HG03108 (cell line): ENCODE results near the gene STMN1.
A peak's percentile ranks its signal among the peaks of the same experiment; 100 is the strongest.

Experiments used
- ATAC-seq: cut with Tn5 transposase; IDR thresholded peaks from one replicate; pipeline ENCODE4 v1.9.1; 2021; ENCODE audit warnings: moderate library complexity; ENCODE audit not compliant: unreplicated experiment

Gene STMN1

DNA sequence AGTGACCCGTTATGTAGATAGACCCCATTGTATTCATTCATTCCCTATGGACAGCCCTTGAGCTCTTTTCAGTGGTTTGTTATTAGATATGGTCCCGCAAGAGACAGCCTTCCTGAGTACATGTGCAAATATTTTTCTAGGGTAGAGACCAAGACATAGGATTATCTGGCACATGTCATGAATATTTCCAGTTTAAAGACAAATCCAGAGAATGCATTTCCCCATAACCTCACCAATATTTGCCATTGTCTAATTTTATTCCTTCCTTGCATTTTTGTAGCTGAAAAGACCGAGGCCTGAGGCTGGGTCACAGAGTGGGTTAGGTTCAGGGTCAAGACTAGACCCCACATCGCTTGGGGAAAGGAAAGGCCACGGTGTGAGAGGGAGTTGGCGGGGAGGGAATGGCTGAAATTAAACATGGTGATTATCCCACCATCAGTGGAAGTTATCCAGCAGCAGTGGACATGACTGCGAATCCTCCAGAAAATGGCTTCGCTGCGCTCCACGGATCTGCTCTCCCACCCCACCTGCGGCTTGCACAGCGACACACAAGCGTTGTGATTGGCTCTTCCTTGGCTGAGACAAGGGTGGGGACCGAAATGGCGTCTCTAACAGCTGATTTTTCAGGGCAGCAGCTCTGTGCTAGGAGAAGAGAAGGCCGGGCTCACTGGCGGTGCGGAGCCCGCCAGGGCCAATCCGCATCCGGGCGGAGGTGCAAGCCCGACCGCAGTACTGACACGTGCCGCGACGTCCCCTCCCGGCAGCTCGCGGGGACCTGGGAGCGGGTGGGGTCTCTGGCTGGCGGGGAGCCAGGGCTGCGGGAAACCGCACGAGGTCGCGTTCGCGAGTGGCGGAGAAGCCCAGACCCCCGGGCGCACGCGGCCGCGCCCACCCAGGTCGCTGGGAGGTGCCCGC is 16.1 kb upstream of the STMN1 start:
- ATAC-seq = no peak

GRCh38 chr1:25918615-25919014 is 12.4 kb upstream of the STMN1 start:
- no peak for ATAC-seq

- no peak for ATAC-seq
These were observed 11.8 kb upstream of the STMN1 start for GRCh38 chr1:25917996-25918395.

GRCh38 chr1:25916460-25916859 is 10.2 kb upstream of the STMN1 start:
- no peak for ATAC-seq

GRCh38 chr1:25914074-25914995 is 8.1 kb upstream of the STMN1 start:
- ATAC-seq = no peak

DNA sequence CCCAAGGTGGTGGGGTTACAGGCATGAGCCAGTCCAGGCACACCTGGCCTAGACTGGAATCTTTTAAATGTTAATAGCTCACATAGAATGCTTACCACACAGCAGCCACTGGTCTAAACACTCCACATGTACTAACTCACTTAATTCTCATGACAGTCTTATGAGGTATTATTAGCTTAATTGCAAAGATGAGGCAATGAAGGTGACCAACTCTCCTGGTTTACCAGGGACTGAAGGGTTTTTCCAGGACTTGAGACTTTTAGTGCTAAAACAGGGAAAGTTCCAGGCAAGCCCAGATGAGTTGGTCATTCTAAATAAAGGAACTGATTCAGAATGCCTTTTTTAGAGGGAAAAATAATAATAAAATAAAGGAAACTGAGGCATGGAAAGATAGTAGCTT is 7.0 kb upstream of the STMN1 start:
- no peak for ATAC-seq

DNA sequence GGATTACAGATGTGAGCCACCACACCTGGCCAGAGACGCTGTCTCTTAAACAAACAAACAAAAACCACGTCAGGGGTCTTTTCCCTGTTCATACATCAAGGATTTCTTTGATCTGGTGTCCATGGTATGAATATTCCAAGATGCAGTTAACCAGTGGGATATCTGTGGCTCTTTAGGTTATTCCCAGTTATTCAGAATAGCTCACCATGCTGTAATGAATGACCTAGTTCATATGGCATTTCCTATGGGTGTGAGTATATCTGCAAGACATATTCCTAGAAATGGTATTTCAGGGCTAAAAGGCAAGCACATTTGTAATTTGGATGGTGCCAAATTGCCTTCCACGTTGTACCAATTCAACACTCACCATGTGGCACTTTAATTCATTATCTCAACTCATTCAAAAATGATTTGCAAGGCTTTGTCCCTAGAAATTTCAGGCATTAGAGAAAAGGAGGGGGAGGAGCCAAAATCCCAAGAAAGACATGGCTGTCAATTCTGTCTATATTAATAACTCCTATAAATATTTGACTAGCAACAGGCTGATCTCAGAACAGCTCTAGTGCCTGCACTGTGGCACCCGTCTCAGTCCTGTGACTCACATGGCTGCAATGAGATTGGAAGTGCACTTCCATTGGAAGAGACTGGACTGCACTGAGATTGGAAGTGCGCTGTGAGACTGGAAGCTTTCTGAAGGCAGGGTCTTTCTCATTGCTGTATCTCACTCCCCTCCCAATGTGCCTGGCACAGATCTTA is 6.0 kb upstream of the STMN1 start:
- ATAC-seq = no peak

GRCh38 chr1:25911162-25911561 is 4.9 kb upstream of the STMN1 start:
- no peak for ATAC-seq

DNA sequence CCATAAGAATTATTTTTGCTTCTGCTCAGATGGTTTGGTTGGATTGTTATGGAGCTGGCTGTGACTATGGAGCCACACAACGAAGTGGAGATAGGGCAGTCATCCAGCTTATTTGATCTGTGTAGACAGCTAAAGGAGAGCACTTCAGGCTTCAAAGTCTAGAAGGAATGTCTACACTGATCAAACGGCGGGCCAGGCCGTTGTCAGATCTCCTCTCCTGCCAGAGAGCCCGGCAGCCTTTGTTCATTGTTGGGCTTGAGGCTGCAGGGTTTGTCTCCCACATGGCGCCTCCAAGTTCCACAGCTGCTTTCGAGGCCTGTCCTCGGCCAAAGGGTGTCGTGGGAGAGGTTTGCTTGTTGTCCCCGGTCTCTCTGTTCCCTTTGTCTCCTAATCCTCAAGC is 2.8 kb upstream of the STMN1 start:
- no peak for ATAC-seq

DNA sequence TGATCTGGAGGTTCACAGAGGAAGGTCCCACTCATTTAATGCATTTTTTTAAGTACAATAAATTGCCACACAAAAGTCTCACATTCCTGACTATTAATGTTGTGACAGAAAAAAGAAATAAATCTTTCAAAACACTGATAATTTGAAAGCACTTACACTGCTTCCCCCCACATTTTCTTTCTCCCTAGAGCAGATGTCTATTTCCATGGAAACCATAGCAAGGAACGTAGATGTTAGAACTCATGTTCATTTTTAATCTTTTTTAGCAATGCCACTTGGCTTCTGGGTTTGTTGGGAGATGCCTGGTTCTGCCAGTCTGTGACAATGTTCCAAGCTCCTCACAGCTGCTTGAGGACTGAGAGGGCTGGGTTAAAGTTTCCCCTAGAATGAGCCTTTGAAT is 1.9 kb upstream of the STMN1 start:
- no peak for ATAC-seq

DNA sequence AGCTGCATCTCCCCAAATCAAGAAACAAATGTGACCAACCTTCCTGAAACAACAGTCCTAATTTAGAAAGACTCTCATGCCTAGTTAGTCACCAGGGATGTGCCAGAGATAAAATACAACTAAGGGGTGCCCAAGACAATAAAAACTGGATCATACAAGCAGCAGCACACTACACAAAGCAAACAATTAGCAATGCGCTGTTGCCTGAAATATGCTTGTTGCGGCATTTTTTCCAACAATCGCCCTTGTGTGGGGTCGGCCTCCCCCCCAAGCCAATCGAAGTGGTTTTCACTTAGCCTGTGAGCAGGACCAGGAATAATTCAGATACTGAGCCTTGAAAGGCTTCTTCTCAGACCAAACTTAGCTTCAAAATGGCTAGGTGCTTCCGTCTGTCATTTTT is 1.4 kb upstream of the STMN1 start:
- ATAC-seq = no peak

- ATAC-seq = no peak
These were observed 553 bp upstream of the STMN1 start for GRCh38 chr1:25906644-25907300.

DNA sequence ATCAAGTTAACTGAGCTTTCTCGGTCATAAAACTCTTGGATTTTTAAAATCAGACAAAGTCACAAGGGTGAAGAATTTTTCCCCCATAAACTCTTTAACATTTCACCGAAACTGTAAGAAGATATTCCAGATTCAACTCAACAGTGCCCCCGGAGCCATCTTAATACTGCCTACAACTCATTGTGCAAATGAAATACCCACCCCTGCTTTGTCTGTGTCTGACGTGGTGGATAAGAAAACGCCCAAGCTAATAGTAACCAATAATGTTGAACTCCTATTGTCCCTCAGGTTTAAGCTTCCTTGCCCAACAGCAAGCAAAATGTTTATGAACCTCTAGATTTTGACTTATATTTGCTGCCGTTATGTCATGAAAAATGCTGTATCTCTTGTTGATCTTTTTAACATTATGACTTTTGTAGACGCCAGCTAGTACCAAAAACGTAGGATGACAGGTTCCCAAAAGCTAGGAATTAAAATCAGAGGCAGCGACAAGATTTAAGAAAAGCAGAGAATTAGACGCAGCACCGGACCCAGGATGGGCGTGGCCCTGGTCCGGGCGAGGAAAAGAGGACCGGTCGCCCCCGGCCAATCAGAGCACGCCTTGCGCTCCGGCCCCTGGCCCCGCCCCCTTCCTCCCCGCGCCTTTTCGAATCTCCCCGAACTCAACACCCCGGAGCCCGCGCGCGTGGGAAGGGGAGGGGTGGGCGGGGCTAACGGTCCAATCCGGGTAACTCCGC is 1.1 kb downstream of the STMN1 start:
- ATAC-seq = peak; percentile 65

- ATAC-seq = no peak
These were observed 2.2 kb downstream of the STMN1 start for GRCh38 chr1:25903986-25904385.

- no peak for ATAC-seq
These were observed 3.8 kb downstream of the STMN1 start for GRCh38 chr1:25902462-25902861.

DNA sequence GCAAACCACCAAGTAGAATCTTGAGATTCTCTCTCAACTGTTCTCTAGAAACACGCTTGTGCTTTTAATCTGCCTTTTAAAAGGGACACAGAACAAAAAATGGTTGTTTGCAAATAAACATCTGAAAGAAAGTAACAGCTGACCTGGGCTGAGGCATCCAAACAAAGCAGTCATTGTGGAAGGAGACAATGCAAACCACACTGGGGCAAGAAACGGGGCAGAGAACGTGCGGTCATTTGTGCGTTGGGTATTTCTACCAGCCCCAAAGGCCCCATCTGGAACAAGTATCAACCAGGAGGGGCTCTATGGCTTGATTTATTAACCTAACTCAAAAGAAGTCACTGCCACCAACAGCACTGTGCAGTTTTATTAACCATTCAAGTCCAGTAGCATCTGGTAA is 6.0 kb downstream of the STMN1 start:
- ATAC-seq = no peak

DNA sequence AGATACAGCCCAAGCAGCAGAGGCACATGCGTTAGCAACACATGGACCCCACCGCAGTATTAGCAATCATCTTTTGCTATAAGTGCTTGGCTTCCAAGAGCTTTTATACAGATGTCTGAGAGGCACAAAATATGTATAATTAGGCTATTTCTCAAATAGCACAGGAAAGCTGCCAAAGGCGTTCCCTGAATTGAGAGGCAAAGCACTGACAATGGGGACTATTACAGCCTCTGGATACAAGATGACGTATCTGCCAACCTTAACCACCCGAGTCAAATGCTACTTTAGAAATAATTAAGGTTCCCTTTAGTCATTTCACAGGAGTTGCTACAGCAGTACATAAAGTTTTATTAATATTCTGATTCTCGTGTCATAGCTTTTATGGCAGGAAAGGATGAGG is 6.4 kb downstream of the STMN1 start:
- no peak for ATAC-seq

DNA sequence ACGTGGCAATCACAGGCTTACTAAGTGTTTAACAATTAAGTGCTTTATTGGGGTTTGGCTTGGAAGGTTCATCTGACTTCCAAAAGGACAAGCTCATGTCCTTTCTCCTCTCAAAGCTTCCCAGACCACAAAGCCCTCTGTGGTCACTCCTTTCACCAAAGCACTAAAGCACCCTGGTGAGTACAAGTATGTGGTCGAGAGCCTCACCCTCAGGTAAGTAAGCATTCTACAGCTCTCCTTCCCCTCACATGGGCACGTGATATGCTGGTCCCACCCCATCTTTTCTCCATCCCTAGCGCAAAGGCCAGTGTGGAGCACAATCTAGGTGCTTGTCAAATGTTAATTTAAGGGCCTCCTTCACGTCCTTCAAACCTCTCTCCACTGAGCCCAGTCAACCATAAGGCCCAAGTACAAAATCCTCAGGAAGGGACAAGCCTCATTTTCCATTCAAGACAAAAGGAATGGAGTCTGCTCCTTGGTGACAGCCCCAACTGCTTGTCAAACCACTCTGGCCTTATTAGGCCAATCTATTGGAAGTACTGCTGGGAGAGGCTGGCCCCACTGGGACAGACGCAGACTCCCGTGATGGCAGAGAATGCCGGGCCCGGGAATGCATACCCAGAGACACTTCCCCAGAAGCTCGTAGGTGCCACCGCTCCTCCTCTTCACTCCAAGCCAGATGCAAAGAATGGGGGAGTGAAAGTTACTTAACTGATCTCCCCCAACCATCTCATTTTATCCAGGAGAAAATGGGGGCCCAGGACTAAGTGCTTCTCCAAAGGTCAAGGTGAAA is 7.8 kb downstream of the STMN1 start:
- no peak for ATAC-seq

- ATAC-seq = no peak
These were observed 8.5 kb downstream of the STMN1 start for GRCh38 chr1:25897754-25898153.
